Right lobe of liver (tissue), 6 donors: ENCODE results near the gene ZNF512. TPM values are rescaled to one million over a fixed set of nuclear protein-coding genes. Genes with fewer than 3 reads are reported as not detected.
"Not testable (repeated sequence)": the region's sequence is repeated elsewhere in the genome, so short reads cannot be mapped to it uniquely, and the experiment has no call there.

Source experiments
- ATAC-seq, 4 donors: fragments of 200-7000 bp; cut with Tn5 transposase; one replicate each; pipeline ENCODE4 v1.9.1; 2020; ENCODE audit warnings: mild to moderate bottlenecking in 4 of 4, moderate library complexity in 4 of 4
- DNase-seq, 3 donors: peaks; one replicate each; pipeline ENCODE4 v3.0.0-alpha.2; 2020
- H3K27ac ChIP-seq, 3 donors: fragments of 200-600 bp; one replicate each; pipeline ENCODE4 v1.8.0; 2022
- H3K27me3 ChIP-seq, 2 donors: fragments of 200-600 bp; one replicate each; pipeline ENCODE4 v1.8.0; 2022
- H3K36me3 ChIP-seq, 4 donors: fragments of 200-600 bp; sonication (generic) in 1 of 4; one replicate each; pipeline versions ENCODE4 v1.5.1 to v1.8.0; 2017 to 2022; ENCODE audit warnings: control low read depth in 1 of 4
- H3K4me1 ChIP-seq, 4 donors: fragments of 200-600 bp; sonication (generic) in 1 of 4; one replicate each; pipeline versions ENCODE4 v1.5.1 to v1.8.0; 2017 to 2022; ENCODE audit warnings: control low read depth in 1 of 4
- H3K4me3 ChIP-seq, 3 donors: fragments of 200-600 bp; one replicate each; pipeline ENCODE4 v1.8.0; 2022
- H3K9me3 ChIP-seq, 4 donors: fragments of 200-600 bp; sonication (generic) in 1 of 4; one replicate each; pipeline versions ENCODE4 v1.5.1 to v1.8.0; 2017 to 2022; ENCODE audit warnings: control low read depth in 1 of 4
- POLR2A ChIP-seq: fragments of 450-650 bp; IDR thresholded peaks from one replicate; pipeline ENCODE4 v1.6.1; 2017; ENCODE audit warnings: antibody characterized with exemption, mild to moderate bottlenecking
- WGBS: methylation state at CpG from one replicate; pipeline ENCODE4 v1.1.6; 2018; ENCODE audit warnings: low coverage, low lambda C conversion rate; ENCODE audit not compliant: insufficient coverage; ENCODE audit errors: missing lambda C conversion rate; 5-methylcytosine and 5-hydroxymethylcytosine counted together
- intact Hi-C, 2 donors: fragments of 100-400 bp; cut with DNase I; formaldehyde crosslinking; loops; one replicate each; pipeline versions ENCODE4 v1.11.2 to v1.14.1; 2022
- total RNA-seq, 6 experiments: library from RNA; depleted of rRNA in 2 of 6; stranded (reverse); fragments of >200 nt in 2 of 6; fragmentation: NEBNext Ultra II Directional in 3 of 6; extraction: Animal tissue kit (Norgen Biotek cat#: 25700) in 3 of 6; gene quantifications; one replicate each; pipeline versions ENCODE4 v1.1.0 to v1.2.4, GENCODE V29; 2016 to 2023
- TF ChIP-seq, protein P1 (sequence below), 4 donors: fragments of 200-600 bp in 3 of 4; fragments of 450-650 bp in 1 of 4; IDR thresholded peaks; one replicate each; pipeline versions ENCODE4 v1.5.1 to v1.8.0; 2016 to 2022; ENCODE audit warnings: antibody characterized with exemption in 4 of 4, mild to moderate bottlenecking in 2 of 4
- donor health status: DM: no; HTN: yes; CAD: no.
- donor health status: DM: no; HTN: no; CAD: no.
- donor health status: DM: no; HTN: no; CAD: no.
- donor health status: DM: no; HTN: yes; CAD: no.
- donor health status: DM: no; HTN: yes; CAD: no.

Gene ZNF512
- total RNA-seq, 6 experiments from 2014 or later: 5.5 to 13.4 (median 6.8) TPM

DNA sequence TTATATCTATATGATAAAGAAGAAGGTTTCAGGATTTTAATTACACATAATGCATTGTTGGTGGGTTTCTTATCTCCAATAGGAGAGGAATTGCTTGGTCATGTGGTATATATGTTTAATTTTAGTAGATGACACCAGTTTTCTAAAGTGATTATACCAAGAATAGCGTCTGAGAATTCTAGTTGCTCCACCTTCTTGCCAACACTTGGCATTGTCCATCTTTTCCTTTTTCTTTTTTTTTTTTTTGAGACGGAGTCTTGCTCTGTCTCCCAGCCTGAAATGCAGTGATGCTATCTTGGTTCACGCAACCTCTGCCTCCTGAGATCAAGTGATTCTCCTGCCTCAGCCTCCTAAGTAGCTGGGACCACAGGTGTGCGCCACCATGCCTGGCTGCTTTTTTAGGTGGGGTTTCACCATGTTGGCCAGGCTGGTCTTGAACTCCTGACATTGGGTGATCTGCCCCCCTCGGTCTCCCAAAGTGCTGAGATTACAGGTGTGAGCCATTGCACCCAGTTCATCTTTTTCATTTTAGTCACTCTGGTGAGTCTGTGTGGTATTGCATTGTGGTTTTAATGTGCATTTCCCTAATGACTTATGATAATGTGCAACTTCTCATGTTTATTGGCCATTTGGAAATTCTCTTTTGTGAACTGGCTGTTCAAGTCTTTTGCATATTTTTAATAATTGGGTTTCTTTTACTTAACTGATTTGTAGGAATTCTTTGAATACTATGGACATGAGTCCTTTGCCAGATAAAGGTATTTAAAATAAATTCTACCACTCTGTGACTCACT lies 37.3 kb upstream of the ZNF512 start:
- H3K27ac ChIP-seq: no peak overlapping the region
- no peaks in the 10 kb centered on the region for H3K36me3 ChIP-seq
- no peaks in the 10 kb centered on the region for H3K4me1 ChIP-seq
- 62% methylated on average over 2 of the region's 5 CpGs for WGBS
- TF ChIP-seq, protein P1, sequence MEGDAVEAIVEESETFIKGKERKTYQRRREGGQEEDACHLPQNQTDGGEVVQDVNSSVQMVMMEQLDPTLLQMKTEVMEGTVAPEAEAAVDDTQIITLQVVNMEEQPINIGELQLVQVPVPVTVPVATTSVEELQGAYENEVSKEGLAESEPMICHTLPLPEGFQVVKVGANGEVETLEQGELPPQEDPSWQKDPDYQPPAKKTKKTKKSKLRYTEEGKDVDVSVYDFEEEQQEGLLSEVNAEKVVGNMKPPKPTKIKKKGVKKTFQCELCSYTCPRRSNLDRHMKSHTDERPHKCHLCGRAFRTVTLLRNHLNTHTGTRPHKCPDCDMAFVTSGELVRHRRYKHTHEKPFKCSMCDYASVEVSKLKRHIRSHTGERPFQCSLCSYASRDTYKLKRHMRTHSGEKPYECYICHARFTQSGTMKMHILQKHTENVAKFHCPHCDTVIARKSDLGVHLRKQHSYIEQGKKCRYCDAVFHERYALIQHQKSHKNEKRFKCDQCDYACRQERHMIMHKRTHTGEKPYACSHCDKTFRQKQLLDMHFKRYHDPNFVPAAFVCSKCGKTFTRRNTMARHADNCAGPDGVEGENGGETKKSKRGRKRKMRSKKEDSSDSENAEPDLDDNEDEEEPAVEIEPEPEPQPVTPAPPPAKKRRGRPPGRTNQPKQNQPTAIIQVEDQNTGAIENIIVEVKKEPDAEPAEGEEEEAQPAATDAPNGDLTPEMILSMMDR (IDR thresholded peaks at IDR 0.05): no peak
- TF ChIP-seq POLR2A: no peak
- H3K27me3 ChIP-seq: no peaks in the 10 kb centered on the region
- ATAC-seq: no peak
- intact Hi-C loops: no loop called here
- no peak for DNase-seq
- H3K9me3 ChIP-seq: no peaks in the 10 kb centered on the region
- no peak overlapping the region for H3K4me3 ChIP-seq

DNA sequence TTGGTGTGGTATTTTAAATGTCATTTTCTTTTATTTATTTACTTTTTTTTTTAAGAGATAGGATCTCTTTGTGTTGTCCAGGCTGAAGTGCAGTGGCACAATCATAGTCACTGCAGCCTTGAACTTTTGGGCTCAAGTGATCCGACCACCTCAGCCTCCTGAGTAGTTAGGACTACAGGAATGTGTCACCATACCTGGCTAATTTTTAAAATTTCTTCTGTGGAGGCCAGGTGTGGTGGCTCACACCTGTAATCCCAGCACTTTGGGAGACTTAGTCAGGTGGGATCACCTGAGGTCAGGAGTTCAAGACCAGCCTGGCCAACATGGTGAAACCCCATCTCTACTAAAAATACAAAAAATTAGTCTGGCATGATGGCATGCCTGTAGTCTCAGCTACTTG lies 33.5 kb upstream of the ZNF512 start:
- intact Hi-C loops: no loop called here
- WGBS: 67% methylated on average over 1 of the region's 1 CpG
- DNase-seq (no peak), ATAC-seq (no peak)
- H3K9me3 ChIP-seq: no peaks in the 10 kb centered on the region
- no peak for TF ChIP-seq POLR2A
- TF ChIP-seq, protein P1 (IDR thresholded peaks at IDR 0.05): no peak
- no peaks in the 10 kb centered on the region for H3K36me3 ChIP-seq
- no peak overlapping the region for H3K27ac ChIP-seq
- H3K4me3 ChIP-seq: no peak overlapping the region
- no peaks in the 10 kb centered on the region for H3K4me1 ChIP-seq
- no peaks in the 10 kb centered on the region for H3K27me3 ChIP-seq

DNA sequence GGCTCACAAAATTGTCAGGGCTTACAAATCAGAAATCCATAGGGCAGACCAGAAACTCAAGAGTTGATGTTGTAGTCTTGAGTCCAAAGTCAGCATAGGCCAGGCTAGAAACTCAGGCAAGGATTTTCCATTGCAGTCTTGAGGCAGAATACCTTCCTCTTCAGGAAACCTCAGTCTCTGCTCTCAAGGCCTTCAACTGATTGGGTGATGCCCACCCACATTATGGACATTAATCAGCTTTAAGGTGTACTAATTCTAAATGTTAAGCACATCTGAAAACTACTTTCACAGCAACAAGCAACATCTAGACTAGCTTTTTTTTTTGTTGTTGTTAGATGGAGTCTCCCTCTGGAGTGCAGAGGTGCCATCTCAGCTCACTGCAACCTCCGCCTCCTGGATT lies 31.3 kb upstream of the ZNF512 start:
- Histone ChIP-seq H3K27ac (no peak overlapping the region), H3K9me3 (no peaks in the 10 kb centered on the region), H3K4me3 (no peak overlapping the region), H3K4me1 (no peaks in the 10 kb centered on the region), H3K27me3 (no peaks in the 10 kb centered on the region), H3K36me3 (no peaks in the 10 kb centered on the region)
- WGBS: 100% methylated on average over 1 of the region's 1 CpG
- intact Hi-C loops: no loop called here
- TF ChIP-seq POLR2A: no peak
- TF ChIP-seq, protein P1 (IDR thresholded peaks at IDR 0.05): no peak
- ATAC-seq (no peak), DNase-seq (no peak)

DNA sequence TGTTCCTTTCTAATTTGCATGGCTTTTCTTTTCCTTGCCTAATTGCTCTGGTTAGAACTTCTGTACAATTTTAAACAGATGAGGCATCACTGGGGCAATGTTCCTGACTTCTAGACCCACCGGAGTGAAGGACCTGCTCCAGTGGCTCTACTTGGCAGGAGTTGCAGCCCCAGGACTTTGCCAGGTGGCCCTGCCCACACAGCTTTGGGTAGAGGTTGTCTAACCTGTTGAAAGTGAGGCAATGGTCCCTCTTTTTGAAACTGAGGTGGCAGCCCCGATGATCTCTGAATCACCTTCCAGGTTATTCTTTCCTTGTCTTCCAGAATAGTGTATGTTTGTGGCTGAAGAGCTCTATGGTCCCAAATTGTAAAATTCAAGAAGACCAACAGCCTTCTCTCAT lies 29.9 kb upstream of the ZNF512 start:
- TF ChIP-seq, protein P1 (IDR thresholded peaks at IDR 0.05): no peak
- 67% methylated on average over 1 of the region's 2 CpGs for WGBS
- Histone ChIP-seq H3K27ac (no peak overlapping the region), H3K4me3 (no peak overlapping the region), H3K4me1 (no peaks in the 10 kb centered on the region), H3K36me3 (no peaks in the 10 kb centered on the region), H3K9me3 (no peaks in the 10 kb centered on the region), H3K27me3 (no peaks in the 10 kb centered on the region)
- intact Hi-C loops: no loop called here
- ATAC-seq (no peak), DNase-seq (no peak)

DNA sequence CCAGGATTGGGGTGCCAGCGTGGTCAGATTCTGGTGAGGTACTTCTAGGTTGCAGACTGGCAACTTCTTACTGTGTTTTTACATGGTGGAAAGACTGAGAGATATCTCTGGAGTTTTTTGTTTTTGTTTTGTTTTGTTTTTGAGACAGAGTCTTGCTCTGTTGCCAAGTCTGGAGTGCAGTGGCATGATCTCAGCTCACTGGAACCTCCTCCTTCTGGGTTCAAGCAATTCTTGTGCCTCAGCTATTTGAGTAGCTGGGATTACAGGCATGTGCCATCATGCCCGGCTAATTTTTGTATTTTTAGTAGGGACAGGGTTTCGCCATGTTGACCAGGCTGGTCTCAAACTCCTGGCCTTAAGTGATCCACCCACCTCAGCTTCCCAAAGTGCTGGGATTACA lies 28.4 kb upstream of the ZNF512 start:
- H3K36me3 ChIP-seq, DNase-seq, intact Hi-C loops, H3K27me3 ChIP-seq, H3K9me3 ChIP-seq, H3K4me3 ChIP-seq, H3K4me1 ChIP-seq, ATAC-seq, H3K27ac ChIP-seq: not testable (repeated sequence)
- WGBS: 79% methylated on average over 3 of the region's 3 CpGs
